ENCODE data around the gene TMEM63C. TPM values are rescaled to one million over a fixed set of nuclear protein-coding genes. Genes with fewer than 3 reads are reported as not detected.

TMEM63C gene
- total RNA-seq, 1 experiment from 2014 or later: 5.7 TPM

DNA sequence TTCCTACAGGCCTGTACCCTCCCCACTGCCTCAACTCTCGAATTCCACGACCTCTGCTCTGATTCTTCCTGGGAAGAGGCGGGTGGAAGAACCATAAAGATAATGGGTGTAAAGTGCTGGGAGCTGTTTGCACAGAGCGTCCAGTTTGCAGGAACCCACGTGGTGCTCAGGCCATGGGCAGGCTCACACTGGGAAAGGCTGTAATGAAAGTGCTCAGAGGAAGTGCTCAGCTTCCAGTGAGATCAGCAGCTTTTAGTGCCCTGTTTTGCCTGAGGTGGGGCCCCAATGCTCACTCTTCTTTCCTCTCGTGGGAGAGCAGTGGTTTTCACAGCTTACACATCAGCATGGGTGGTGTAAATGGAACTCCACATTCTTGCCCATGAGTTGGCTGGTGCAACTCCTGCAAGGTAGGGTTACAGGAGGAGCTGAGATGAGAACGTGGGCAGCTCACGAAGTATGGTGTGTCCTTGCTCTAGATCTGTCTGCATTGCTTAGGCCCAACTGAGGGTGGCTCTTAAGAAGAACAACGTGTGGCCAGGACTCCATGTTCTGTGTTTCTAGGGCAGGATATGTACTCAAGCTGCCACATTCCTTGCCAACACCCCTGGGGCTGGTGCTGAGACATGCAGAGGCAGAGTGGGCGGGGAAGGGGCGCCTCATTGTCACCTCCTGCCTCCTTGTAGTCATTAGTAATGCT lies 2.9 kb downstream of the TMEM63C start:
- no TSS peak for BruUV-seq (replicated peaks)
- Histone ChIP-seq H3K4me2 (ENCODE audit: low read length) (peak overlapping the region; percentile 60), H3K27ac (ENCODE audit: low read depth, low read length) (no peak overlapping the region), H3K4me1 (ENCODE audit: control insufficient read depth in 1 of 2, insufficient read depth in 2 of 2, low read length in 2 of 2) (peaks cover 12 to 61% of the 10 kb centered on the region in 2 experiments), H3K9me2 (ENCODE audit: insufficient read depth) (no peaks in the 10 kb centered on the region), H3K79me2 (ENCODE audit: insufficient read depth, low read length) (no peaks in the 10 kb centered on the region), H2AFZ (ENCODE audit: low read depth, low read length, poor library complexity, severe bottlenecking) (no peak overlapping the region), H4K20me1 (ENCODE audit: insufficient read depth) (no peaks in the 10 kb centered on the region), H3K9ac (ENCODE audit: low read length) (no peak overlapping the region), H3K27me3 (ENCODE audit: insufficient read depth, low read length) (no peaks in the 10 kb centered on the region), H3K36me3 (ENCODE audit: control insufficient read depth in 1 of 2, insufficient read depth in 2 of 2, low read length in 2 of 2) (no peaks in the 10 kb centered on the region), H3K4me3 (replicated peaks in 1 of 2; ENCODE audit: low read depth in 1 of 2, low read length in 2 of 2) (peak overlapping the region in 1 of 2 experiments; percentile 18; a peak in 1 of 4 replicates), H3K9me3 (ENCODE audit: control insufficient read depth in 1 of 2, insufficient read depth in 1 of 2, low read depth in 1 of 2, low read length in 2 of 2) (no peaks in the 10 kb centered on the region)
- intact Hi-C loops (cut with micrococcal nuclease): no loop called here
- ATAC-seq (no peak), DNase-seq (ENCODE audit: low read depth, low spot score) (no peak)
- ChIA-PET CTCF (no interaction called here), POLR2A (interaction anchor here (1.2 kb wide), 1 partner anchor 13 kb away, joined by 5 read pairs; no protein-coding TSS in a partner anchor), RAD21 (ENCODE audit: low non-redundant PET in 1 of 2, low total read pairs in 2 of 2, uncharacterized antibody in 2 of 2, unreplicated experiment in 2 of 2) (no interaction called here)
- TF ChIP-seq, protein P1, sequence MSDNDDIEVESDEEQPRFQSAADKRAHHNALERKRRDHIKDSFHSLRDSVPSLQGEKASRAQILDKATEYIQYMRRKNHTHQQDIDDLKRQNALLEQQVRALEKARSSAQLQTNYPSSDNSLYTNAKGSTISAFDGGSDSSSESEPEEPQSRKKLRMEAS (IDR thresholded peaks at IDR 0.05): no peak
- no peak for TF ChIP-seq TCF7L2 (IDR thresholded peaks at IDR 0.05; ENCODE audit: borderline replicate concordance, extremely low read depth, insufficient read depth, insufficient read length)

DNA sequence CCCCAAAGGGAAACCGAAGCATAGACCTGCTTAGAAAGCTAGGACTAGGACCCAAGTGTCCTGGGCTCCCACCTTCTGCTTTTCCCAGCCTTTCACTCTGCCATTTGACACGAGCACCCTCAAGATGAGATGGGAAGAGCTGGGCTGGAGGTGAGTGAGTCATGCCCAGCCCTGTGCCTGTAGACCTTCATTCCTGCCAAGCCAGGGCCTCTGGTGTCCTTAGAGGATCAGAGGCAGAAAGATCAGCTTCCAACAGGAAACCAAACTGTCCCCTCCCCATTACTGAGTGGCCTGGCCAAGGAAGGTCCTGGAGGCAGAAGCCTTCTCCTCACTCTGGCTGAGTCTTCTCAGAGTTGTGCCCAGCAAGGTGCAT lies 3.5 kb downstream of the TMEM63C start:
- Histone ChIP-seq H3K36me3 (ENCODE audit: control insufficient read depth in 1 of 2, insufficient read depth in 2 of 2, low read length in 2 of 2) (no peaks in the 10 kb centered on the region), H3K27me3 (ENCODE audit: insufficient read depth, low read length) (no peaks in the 10 kb centered on the region), H3K27ac (ENCODE audit: low read depth, low read length) (no peak overlapping the region), H3K4me3 (replicated peaks in 1 of 2; ENCODE audit: low read depth in 1 of 2, low read length in 2 of 2) (peak overlapping the region in 1 of 2 experiments; percentile 18; a peak in 1 of 4 replicates), H3K9me2 (ENCODE audit: insufficient read depth) (no peaks in the 10 kb centered on the region), H3K9ac (ENCODE audit: low read length) (no peak overlapping the region), H3K4me1 (ENCODE audit: control insufficient read depth in 1 of 2, insufficient read depth in 2 of 2, low read length in 2 of 2) (peaks cover 12 to 61% of the 10 kb centered on the region in 2 experiments), H4K20me1 (ENCODE audit: insufficient read depth) (no peaks in the 10 kb centered on the region), H3K79me2 (ENCODE audit: insufficient read depth, low read length) (no peaks in the 10 kb centered on the region), H3K4me2 (ENCODE audit: low read length) (peak overlapping the region; percentile 60), H2AFZ (ENCODE audit: low read depth, low read length, poor library complexity, severe bottlenecking) (no peak overlapping the region), H3K9me3 (ENCODE audit: control insufficient read depth in 1 of 2, insufficient read depth in 1 of 2, low read depth in 1 of 2, low read length in 2 of 2) (no peaks in the 10 kb centered on the region)
- BruUV-seq (replicated peaks): no TSS peak
- CTCF ChIA-PET: no interaction called here
- RAD21 ChIA-PET (ENCODE audit: low non-redundant PET in 1 of 2, low total read pairs in 2 of 2, uncharacterized antibody in 2 of 2, unreplicated experiment in 2 of 2): no interaction called here
- intact Hi-C loops (cut with micrococcal nuclease): no loop called here
- no peak for DNase-seq (ENCODE audit: low read depth, low spot score)
- TF ChIP-seq, protein P2, sequence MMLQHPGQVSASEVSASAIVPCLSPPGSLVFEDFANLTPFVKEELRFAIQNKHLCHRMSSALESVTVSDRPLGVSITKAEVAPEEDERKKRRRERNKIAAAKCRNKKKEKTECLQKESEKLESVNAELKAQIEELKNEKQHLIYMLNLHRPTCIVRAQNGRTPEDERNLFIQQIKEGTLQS (IDR thresholded peaks at IDR 0.05): no peak
- TF ChIP-seq JUND (IDR thresholded peaks at IDR 0.05) (0 out of 2 replicates have a peak, but pooled peaks have one; percentile 16), RAD21 (IDR thresholded peaks at IDR 0.05; ENCODE audit: low read depth) (no peak), POLR2AphosphoS5 (IDR thresholded peaks at IDR 0.05; ENCODE audit: low read depth, low read length) (no peak), FOSL1 (IDR thresholded peaks at IDR 0.05; ENCODE audit: low read depth) (peak; percentile 23; the same call in 1 of the 2 replicates), ZNF274 (IDR thresholded peaks at IDR 0.05; ENCODE audit: low read depth, low read length) (no peak)
- TF ChIP-seq, protein P3, sequence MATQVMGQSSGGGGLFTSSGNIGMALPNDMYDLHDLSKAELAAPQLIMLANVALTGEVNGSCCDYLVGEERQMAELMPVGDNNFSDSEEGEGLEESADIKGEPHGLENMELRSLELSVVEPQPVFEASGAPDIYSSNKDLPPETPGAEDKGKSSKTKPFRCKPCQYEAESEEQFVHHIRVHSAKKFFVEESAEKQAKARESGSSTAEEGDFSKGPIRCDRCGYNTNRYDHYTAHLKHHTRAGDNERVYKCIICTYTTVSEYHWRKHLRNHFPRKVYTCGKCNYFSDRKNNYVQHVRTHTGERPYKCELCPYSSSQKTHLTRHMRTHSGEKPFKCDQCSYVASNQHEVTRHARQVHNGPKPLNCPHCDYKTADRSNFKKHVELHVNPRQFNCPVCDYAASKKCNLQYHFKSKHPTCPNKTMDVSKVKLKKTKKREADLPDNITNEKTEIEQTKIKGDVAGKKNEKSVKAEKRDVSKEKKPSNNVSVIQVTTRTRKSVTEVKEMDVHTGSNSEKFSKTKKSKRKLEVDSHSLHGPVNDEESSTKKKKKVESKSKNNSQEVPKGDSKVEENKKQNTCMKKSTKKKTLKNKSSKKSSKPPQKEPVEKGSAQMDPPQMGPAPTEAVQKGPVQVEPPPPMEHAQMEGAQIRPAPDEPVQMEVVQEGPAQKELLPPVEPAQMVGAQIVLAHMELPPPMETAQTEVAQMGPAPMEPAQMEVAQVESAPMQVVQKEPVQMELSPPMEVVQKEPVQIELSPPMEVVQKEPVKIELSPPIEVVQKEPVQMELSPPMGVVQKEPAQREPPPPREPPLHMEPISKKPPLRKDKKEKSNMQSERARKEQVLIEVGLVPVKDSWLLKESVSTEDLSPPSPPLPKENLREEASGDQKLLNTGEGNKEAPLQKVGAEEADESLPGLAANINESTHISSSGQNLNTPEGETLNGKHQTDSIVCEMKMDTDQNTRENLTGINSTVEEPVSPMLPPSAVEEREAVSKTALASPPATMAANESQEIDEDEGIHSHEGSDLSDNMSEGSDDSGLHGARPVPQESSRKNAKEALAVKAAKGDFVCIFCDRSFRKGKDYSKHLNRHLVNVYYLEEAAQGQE (IDR thresholded peaks at IDR 0.05; ENCODE audit: low read depth): no peak
- TF ChIP-seq, protein P4, sequence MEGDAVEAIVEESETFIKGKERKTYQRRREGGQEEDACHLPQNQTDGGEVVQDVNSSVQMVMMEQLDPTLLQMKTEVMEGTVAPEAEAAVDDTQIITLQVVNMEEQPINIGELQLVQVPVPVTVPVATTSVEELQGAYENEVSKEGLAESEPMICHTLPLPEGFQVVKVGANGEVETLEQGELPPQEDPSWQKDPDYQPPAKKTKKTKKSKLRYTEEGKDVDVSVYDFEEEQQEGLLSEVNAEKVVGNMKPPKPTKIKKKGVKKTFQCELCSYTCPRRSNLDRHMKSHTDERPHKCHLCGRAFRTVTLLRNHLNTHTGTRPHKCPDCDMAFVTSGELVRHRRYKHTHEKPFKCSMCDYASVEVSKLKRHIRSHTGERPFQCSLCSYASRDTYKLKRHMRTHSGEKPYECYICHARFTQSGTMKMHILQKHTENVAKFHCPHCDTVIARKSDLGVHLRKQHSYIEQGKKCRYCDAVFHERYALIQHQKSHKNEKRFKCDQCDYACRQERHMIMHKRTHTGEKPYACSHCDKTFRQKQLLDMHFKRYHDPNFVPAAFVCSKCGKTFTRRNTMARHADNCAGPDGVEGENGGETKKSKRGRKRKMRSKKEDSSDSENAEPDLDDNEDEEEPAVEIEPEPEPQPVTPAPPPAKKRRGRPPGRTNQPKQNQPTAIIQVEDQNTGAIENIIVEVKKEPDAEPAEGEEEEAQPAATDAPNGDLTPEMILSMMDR (IDR thresholded peaks at IDR 0.05 in 2 of 3, conservative IDR thresholded peaks at IDR 0.05 in 1 of 3; ENCODE audit: borderline replicate concordance in 1 of 3, insufficient read depth in 1 of 3, low read depth in 2 of 3, low read length in 2 of 3): no peak
- POLR2A ChIA-PET: interaction anchor here (1.2 kb wide), 1 partner anchor 14 kb away, joined by 5 read pairs; no protein-coding TSS in a partner anchor
- ATAC-seq: no peak

Data from HCT116 (cell line).